ENCODE data around the gene SLC66A2.

DNA sequence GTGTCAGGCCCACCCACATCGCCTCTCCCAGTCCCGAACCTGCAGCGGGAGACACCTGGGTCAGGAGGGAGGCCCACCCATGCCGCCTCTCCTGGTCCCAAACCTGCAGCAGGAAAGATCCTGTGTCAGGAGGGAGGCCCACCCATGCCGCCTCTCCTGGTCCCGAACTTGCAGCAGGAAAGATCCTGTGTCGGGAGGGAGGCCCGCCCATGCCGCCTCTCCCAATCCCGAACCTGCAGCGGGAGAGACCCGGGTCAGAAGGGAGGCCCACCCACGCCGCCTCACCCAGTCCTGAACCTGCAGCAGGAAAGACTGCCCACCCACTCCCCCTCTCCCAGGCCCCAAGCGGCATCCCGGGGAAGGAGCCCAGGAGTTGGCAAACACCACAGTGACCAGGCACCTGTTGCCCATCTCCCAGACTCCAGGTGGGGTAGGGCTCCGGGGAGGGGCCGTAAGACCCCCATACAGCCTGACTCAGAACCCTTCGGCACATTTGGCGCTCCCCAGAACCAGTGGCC lies 7.8 kb downstream of the SLC66A2 start:
- TF ChIP-seq CTCF (IDR thresholded peaks at IDR 0.05) (no peak), POLR2A (IDR thresholded peaks at IDR 0.05) (no peak)

Data from lower leg skin (tissue), 3 donors.